B cell (primary cell): ENCODE results near the gene PTPRG. TPM values are rescaled to one million over a fixed set of nuclear protein-coding genes. Genes with fewer than 3 reads are reported as not detected.

ENCODE experiments used
- ATAC-seq: fragments of 200-7000 bp; cut with Tn5 transposase; one replicate; pipeline ENCODE4 v1.10.0; 2021; ENCODE audit warnings: low read depth, mild to moderate bottlenecking, moderate number of reproducible peaks, moderate library complexity
- CTCF ChIA-PET: fragments of 350-600 bp; sonication (Branson Sonifier 250); formaldehyde crosslinking; loops from one replicate; lab custom pipeline; 2021; ENCODE audit warnings: antibody characterized with exemption, inconsistent platforms; lab: Charles Lee
- POLR2A ChIA-PET: fragments of 350-600 bp; sonication (Branson Sonifier 250); formaldehyde crosslinking; loops from one replicate; lab custom pipeline; 2021; ENCODE audit warnings: antibody characterized with exemption; lab: Charles Lee
- DNase-seq: peaks from one replicate; pipeline ENCODE4 v3.0.0; 2013
- H2AFZ ChIP-seq: 2 replicates; pipeline ENCODE4 v1.6.1; 2012; ENCODE audit warnings: mild to moderate bottlenecking, low read depth, low read length; ENCODE audit not compliant: insufficient read depth, poor library complexity, severe bottlenecking
- H3K27ac ChIP-seq, 2 donors: 1 replicate in 1 of 2; 2 replicates in 1 of 2; pipeline ENCODE4 v1.5.1; 2012 to 2013; ENCODE audit warnings: low read length in 2 of 2, mild to moderate bottlenecking in 2 of 2, moderate library complexity in 1 of 2
- H3K27me3 ChIP-seq, 4 experiments: fragments of 200-600 bp in 1 of 4; sonication (generic) in 1 of 4; replicated peaks in 1 of 4; 1 replicate in 2 of 4; 2 replicates in 2 of 4; pipeline versions ENCODE4 v1.6.1 to v1.7.0; 2013 to 2016; ENCODE audit warnings: low read length in 3 of 4, mild to moderate bottlenecking in 2 of 4, mixed read lengths in 1 of 4, moderate library complexity in 1 of 4; ENCODE audit not compliant: insufficient read depth in 4 of 4, control insufficient read depth in 3 of 4; ENCODE audit errors: control extremely low read depth in 1 of 4
- H3K36me3 ChIP-seq, 2 experiments: replicated peaks in 1 of 2; 1 replicate in 1 of 2; 2 replicates in 1 of 2; pipeline versions ENCODE4 v1.6.1 to v1.7.1; 2013; ENCODE audit warnings: low read length in 1 of 2; ENCODE audit not compliant: insufficient read depth in 2 of 2, control insufficient read depth in 1 of 2; ENCODE audit errors: control extremely low read depth in 1 of 2, extremely low read depth in 1 of 2
- H3K4me1 ChIP-seq, 2 donors: fragments of 200-600 bp in 1 of 2; sonication (generic) in 1 of 2; 1 replicate in 1 of 2; 2 replicates in 1 of 2; pipeline versions ENCODE4 v1.5.1 to v1.6.1; 2013 to 2017; ENCODE audit warnings: low read length in 2 of 2; ENCODE audit not compliant: control insufficient read depth in 2 of 2, insufficient read depth in 2 of 2
- H3K4me2 ChIP-seq: replicated peaks from 2 replicates; pipeline ENCODE3; 2012; ENCODE audit warnings: mild to moderate bottlenecking, low read depth, low read length; ENCODE audit not compliant: poor library complexity, severe bottlenecking
- H3K4me3 ChIP-seq, 5 experiments: fragments of 200-600 bp in 1 of 5; sonication (generic) in 1 of 5; 1 replicate in 3 of 5; 2 replicates in 2 of 5; pipeline versions ENCODE4 v1.5.1 to v1.7.0; 2011 to 2016; ENCODE audit warnings: low read length in 4 of 5, mild to moderate bottlenecking in 4 of 5, low read depth in 2 of 5, control low read depth in 1 of 5, moderate library complexity in 1 of 5; ENCODE audit not compliant: insufficient read depth in 1 of 5; ENCODE audit errors: control extremely low read depth in 1 of 5, extremely low read depth in 1 of 5
- H3K79me2 ChIP-seq: fragments of 200-600 bp; sonication (generic); one replicate; pipeline ENCODE4 v1.6.0; 2016; ENCODE audit warnings: low read length; ENCODE audit not compliant: control insufficient read depth, insufficient read depth
- H3K9ac ChIP-seq: fragments of 200-600 bp; sonication (generic); 2 replicates; pipeline ENCODE4 v1.6.1; 2017; ENCODE audit warnings: mild to moderate bottlenecking, low read length, moderate library complexity
- H3K9me3 ChIP-seq, 3 donors: one replicate each; pipeline versions ENCODE4 v1.6.1 to v1.7.1; 2013; ENCODE audit warnings: low read length in 2 of 3; ENCODE audit not compliant: control insufficient read depth in 2 of 3, insufficient read depth in 1 of 3; ENCODE audit errors: control extremely low read depth in 1 of 3
- H4K20me1 ChIP-seq: 2 replicates; pipeline ENCODE4 v1.6.0; 2012; ENCODE audit warnings: mild to moderate bottlenecking, low read length; ENCODE audit not compliant: insufficient read depth, control insufficient read depth, poor library complexity, severe bottlenecking
- H3K27ac Mint-ChIP-seq: one replicate; pipeline ENCODE4 v1.8.0; 2021; ENCODE audit warnings: mixed read lengths
- H3K27me3 Mint-ChIP-seq: one replicate; pipeline ENCODE4 v1.8.0; 2021; ENCODE audit warnings: mixed read lengths
- H3K4me1 Mint-ChIP-seq: one replicate; pipeline ENCODE4 v1.8.0; 2021; ENCODE audit warnings: mixed read lengths
- H3K4me3 Mint-ChIP-seq: one replicate; pipeline ENCODE4 v1.8.0; 2021; ENCODE audit warnings: mixed read lengths
- H3K9me3 Mint-ChIP-seq: one replicate; pipeline ENCODE4 v1.8.0; 2022; ENCODE audit warnings: mixed read lengths; ENCODE audit not compliant: insufficient read depth
- EZH2 ChIP-seq: IDR thresholded peaks from 2 replicates; pipeline ENCODE4 v1.6.1; 2012; ENCODE audit warnings: borderline replicate concordance, low read depth, mild to moderate bottlenecking, moderate library complexity, low read length; ENCODE audit not compliant: insufficient read depth, poor library complexity, severe bottlenecking
- WGBS: methylation state at CpG from one replicate; pipeline ENCODE4 v1.1.5; 2013; ENCODE audit warnings: missing lambda C conversion rate; ENCODE audit not compliant: insufficient coverage; 5-methylcytosine and 5-hydroxymethylcytosine counted together
- intact Hi-C: fragments of 100-400 bp; cut with micrococcal nuclease; formaldehyde crosslinking; loops from one replicate; pipeline ENCODE4 v1.10.0; 2022
- polyA plus RNA-seq: library from polyadenylated mRNA; depleted of rRNA; stranded (reverse); fragments of >200 nt; gene quantifications from 2 replicates; pipeline ENCODE4 v1.2.3, GENCODE V29; 2012
- total RNA-seq, 2 donors: library from RNA; stranded (reverse); fragments of 120-200 nt in 1 of 2; gene quantifications; 1 replicate in 1 of 2; 2 replicates in 1 of 2; pipeline versions ENCODE4 v1.2.3 to v1.2.4, GENCODE V29; 2013 to 2022
- TF ChIP-seq, protein P1 (sequence below): fragments of 200-600 bp; IDR thresholded peaks from one replicate; pipeline ENCODE4 v1.8.0; 2022; ENCODE audit warnings: antibody characterized with exemption, mild to moderate bottlenecking

PTPRG gene
- total and polyA plus RNA-seq, 2 donors (not counting 1 experiment from before 2014, with no cell fraction given), result 0.12 to 1.3 TPM

- H3K27ac ChIP-seq, result no peak overlapping the region
- H3K36me3 ChIP-seq, result no peaks in the 10 kb centered on the region
- no peak for DNase-seq
- no peaks in the 10 kb centered on the region for H3K27me3 ChIP-seq
- H3K27ac Mint-ChIP-seq, result no peak overlapping the region
- H4K20me1 ChIP-seq, result no peaks in the 10 kb centered on the region
- H2AFZ ChIP-seq, result no peak overlapping the region
- no peaks in the 10 kb centered on the region for H3K9me3 ChIP-seq
- H3K27me3 Mint-ChIP-seq, result no peaks in the 10 kb centered on the region
- no peaks in the 10 kb centered on the region for H3K9me3 Mint-ChIP-seq
- intact Hi-C loops, result no loop called here
- no peak for ATAC-seq
- no peak overlapping the region for H3K4me3 ChIP-seq
- ChIA-PET POLR2A (no interaction called here), CTCF (interaction anchor here (0.6 kb wide), 1 partner anchor 12 kb away, joined by 6 read pairs; no protein-coding TSS in a partner anchor)
- H3K4me1 Mint-ChIP-seq, result no peaks in the 10 kb centered on the region
- no CpG with 5 or more reads among the region's 1 CpG for WGBS
- no peaks in the 10 kb centered on the region for H3K4me1 ChIP-seq
- H3K79me2 ChIP-seq, result no peaks in the 10 kb centered on the region
- no peak overlapping the region for H3K4me3 Mint-ChIP-seq
- H3K4me2 ChIP-seq, result no peak overlapping the region
- H3K9ac ChIP-seq, result no peak overlapping the region
- TF ChIP-seq, protein P1, sequence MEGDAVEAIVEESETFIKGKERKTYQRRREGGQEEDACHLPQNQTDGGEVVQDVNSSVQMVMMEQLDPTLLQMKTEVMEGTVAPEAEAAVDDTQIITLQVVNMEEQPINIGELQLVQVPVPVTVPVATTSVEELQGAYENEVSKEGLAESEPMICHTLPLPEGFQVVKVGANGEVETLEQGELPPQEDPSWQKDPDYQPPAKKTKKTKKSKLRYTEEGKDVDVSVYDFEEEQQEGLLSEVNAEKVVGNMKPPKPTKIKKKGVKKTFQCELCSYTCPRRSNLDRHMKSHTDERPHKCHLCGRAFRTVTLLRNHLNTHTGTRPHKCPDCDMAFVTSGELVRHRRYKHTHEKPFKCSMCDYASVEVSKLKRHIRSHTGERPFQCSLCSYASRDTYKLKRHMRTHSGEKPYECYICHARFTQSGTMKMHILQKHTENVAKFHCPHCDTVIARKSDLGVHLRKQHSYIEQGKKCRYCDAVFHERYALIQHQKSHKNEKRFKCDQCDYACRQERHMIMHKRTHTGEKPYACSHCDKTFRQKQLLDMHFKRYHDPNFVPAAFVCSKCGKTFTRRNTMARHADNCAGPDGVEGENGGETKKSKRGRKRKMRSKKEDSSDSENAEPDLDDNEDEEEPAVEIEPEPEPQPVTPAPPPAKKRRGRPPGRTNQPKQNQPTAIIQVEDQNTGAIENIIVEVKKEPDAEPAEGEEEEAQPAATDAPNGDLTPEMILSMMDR, result no peak
- no peak for TF ChIP-seq EZH2
Measured at GRCh38 chr3:61868499-61868898, 307.1 kb downstream of the PTPRG start.

DNA sequence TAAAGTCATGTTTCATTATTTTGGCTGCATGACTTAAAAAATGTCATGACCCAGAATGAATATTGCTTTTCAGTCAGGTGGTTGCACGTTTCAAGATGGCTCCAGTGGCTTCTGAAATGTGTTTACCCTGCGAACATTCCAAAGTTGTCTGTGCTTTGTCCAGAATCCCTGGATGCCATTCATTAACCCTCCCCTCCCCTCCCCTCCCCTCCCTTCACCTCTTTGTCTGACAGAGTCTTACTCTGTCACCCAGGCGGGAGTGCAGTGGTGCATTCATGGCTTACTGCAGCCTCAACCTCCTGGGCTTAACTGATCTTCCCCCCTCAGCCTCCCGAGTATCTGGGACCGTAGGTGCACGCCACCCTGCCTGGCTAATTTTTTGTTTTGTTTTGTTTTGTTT is 308.0 kb downstream of the PTPRG start:
- H3K36me3 ChIP-seq, result no peaks in the 10 kb centered on the region
- DNase-seq (no peak), ATAC-seq (no peak)
- no peak for TF ChIP-seq EZH2
- TF ChIP-seq, protein P1, result no peak
- intact Hi-C loops, result no loop called here
- ChIA-PET POLR2A (no interaction called here), CTCF (no interaction called here)
- Mint-ChIP-seq H3K27ac (no peak overlapping the region), H3K4me1 (no peaks in the 10 kb centered on the region), H3K4me3 (no peak overlapping the region), H3K27me3 (no peaks in the 10 kb centered on the region), H3K9me3 (no peaks in the 10 kb centered on the region)
- H3K4me1 ChIP-seq, result no peaks in the 10 kb centered on the region
- no peak overlapping the region for H3K4me3 ChIP-seq
- H3K9me3 ChIP-seq, result no peaks in the 10 kb centered on the region
- no peak overlapping the region for H2AFZ ChIP-seq
- H3K9ac ChIP-seq, result no peak overlapping the region
- H3K4me2 ChIP-seq, result no peak overlapping the region
- H3K27ac ChIP-seq, result no peak overlapping the region
- no peaks in the 10 kb centered on the region for H4K20me1 ChIP-seq
- H3K79me2 ChIP-seq, result no peaks in the 10 kb centered on the region
- no peaks in the 10 kb centered on the region for H3K27me3 ChIP-seq
- 91% methylated on average over 2 of the region's 6 CpGs for WGBS
